ENCODE results near the gene ZNF488.

DNA sequence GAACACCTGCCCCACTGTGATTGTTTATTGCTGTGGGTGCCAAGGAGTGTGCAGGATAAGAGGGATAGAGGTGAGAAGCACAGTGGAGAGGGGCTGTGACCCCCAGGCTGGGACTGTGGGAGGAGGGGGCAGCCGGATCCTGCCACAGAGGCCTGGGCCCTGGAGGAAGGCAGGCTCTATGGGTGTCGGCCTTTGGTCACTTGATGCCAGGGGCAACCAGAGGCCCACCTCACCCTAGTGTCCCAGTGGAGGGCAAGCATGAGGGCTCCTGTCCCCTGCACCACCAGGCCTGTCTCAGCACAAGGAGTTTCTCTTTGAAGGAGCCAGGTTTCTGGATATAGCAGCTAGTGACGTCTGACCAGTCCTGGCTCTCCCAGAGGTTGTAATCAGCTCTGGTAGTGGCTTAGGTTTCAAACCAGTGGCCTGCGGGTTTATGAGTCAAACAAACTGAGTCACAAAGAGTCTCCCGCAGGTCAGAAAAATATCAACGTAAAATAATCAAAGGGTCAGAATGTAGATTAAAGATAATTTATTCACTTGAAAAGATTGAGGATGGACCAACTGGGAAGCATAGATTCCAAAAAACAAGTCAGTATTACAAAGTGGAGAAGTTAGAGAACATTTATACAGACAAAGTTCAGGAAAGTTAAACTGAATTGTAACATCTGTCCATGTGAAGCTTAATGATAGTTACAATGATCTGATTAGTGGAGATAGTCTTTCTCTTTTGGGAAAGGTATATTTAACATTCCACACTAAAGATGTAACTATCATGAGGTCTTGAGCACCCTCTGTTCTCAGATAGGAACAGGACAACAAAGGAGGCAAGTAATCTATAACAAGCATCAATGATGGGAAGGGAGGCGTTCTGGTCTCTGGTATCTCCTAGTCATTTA is 37.2 kb upstream of the ZNF488 start:
- no peak for TF ChIP-seq POLR2A (IDR thresholded peaks at IDR 0.05; ENCODE audit: low read depth)
- TF ChIP-seq, protein P1, sequence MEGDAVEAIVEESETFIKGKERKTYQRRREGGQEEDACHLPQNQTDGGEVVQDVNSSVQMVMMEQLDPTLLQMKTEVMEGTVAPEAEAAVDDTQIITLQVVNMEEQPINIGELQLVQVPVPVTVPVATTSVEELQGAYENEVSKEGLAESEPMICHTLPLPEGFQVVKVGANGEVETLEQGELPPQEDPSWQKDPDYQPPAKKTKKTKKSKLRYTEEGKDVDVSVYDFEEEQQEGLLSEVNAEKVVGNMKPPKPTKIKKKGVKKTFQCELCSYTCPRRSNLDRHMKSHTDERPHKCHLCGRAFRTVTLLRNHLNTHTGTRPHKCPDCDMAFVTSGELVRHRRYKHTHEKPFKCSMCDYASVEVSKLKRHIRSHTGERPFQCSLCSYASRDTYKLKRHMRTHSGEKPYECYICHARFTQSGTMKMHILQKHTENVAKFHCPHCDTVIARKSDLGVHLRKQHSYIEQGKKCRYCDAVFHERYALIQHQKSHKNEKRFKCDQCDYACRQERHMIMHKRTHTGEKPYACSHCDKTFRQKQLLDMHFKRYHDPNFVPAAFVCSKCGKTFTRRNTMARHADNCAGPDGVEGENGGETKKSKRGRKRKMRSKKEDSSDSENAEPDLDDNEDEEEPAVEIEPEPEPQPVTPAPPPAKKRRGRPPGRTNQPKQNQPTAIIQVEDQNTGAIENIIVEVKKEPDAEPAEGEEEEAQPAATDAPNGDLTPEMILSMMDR (IDR thresholded peaks at IDR 0.05) = no peak

Measured in esophagus muscularis mucosa (tissue), 3 donors.